DND-41 (cell line): ENCODE results near the gene MARK2.

Experiments used
- EZH2 ChIP-seq: IDR thresholded peaks from 3 replicates; pipeline ENCODE4 v1.6.1; 2012; ENCODE audit warnings: borderline replicate concordance, low read depth, mild to moderate bottlenecking, moderate library complexity, low read length, inconsistent platforms; ENCODE audit not compliant: severe bottlenecking
- TF ChIP-seq, protein P1 (sequence below): IDR thresholded peaks from 2 replicates; pipeline ENCODE4 v1.5.1; 2012; ENCODE audit warnings: borderline replicate concordance, low read length, moderate library complexity, mild to moderate bottlenecking; ENCODE audit not compliant: poor library complexity, severe bottlenecking; ENCODE audit errors: extremely low read depth

DNA sequence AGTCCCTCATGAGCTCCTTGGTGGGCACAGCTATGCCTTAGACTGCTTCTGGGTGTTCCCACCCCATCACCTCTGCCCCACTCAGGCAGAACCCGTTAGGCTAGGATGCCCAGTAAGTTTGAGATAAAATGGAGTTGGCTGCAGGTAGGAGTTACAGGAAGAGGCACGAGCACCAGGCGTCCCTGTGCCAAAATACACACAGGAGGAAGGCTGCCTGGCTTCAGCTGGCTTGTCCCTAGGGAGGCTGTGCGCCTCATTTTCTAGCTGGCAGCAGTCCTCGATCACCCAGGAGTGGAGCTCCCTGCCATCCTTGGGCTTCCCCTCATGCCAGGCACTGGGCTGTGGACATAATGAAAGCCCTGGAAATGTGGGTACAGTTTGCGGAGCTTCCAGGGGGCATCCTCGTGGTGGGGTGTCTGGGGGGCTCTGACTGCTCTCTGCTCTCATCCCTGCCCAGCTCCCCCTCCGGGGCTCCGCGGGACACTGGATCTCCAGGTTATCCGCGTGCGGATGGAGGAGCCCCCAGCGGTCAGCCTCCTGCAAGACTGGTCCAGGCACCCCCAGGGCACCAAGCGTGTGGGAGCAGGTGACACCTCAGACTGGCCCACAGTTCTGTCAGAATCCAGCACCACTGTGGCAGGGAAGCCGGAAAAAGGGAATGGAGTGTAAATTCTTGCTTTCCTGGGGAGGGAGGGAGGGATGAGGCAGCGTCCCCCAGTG, 12.3 kb upstream of the MARK2 start:
- TF ChIP-seq, protein P1, sequence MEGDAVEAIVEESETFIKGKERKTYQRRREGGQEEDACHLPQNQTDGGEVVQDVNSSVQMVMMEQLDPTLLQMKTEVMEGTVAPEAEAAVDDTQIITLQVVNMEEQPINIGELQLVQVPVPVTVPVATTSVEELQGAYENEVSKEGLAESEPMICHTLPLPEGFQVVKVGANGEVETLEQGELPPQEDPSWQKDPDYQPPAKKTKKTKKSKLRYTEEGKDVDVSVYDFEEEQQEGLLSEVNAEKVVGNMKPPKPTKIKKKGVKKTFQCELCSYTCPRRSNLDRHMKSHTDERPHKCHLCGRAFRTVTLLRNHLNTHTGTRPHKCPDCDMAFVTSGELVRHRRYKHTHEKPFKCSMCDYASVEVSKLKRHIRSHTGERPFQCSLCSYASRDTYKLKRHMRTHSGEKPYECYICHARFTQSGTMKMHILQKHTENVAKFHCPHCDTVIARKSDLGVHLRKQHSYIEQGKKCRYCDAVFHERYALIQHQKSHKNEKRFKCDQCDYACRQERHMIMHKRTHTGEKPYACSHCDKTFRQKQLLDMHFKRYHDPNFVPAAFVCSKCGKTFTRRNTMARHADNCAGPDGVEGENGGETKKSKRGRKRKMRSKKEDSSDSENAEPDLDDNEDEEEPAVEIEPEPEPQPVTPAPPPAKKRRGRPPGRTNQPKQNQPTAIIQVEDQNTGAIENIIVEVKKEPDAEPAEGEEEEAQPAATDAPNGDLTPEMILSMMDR = no peak
- no peak for TF ChIP-seq EZH2
